Stimulated activated CD8-positive, alpha-beta memory T cell treated with anti-CD3 and anti-CD28 coated beads, Interleukin-4, amount 100 ng/mL, for 24 hours (primary cell): Measurements from ENCODE around the gene ANKRD44.

Experiments used
- DNase-seq: peaks from one replicate; pipeline ENCODE4 v3.0.0-alpha.2; 2020; ENCODE audit warnings: low read depth

Gene ANKRD44

GRCh38 chr2:197176522-197176921 lies 134.1 kb downstream of the ANKRD44 start:
- no peak for DNase-seq

GRCh38 chr2:197174539-197175094 lies 136.0 kb downstream of the ANKRD44 start:
- DNase-seq = no peak

GRCh38 chr2:197171582-197171981 lies 139.0 kb downstream of the ANKRD44 start:
- no peak for DNase-seq

GRCh38 chr2:197170208-197170607 lies 140.4 kb downstream of the ANKRD44 start:
- no peak for DNase-seq

GRCh38 chr2:197168705-197169104 lies 141.9 kb downstream of the ANKRD44 start:
- peak; percentile 45 for DNase-seq

- no peak for DNase-seq
Measured at GRCh38 chr2:197167608-197168314, 142.8 kb downstream of the ANKRD44 start.

GRCh38 chr2:197165020-197165419 lies 145.6 kb downstream of the ANKRD44 start:
- no peak for DNase-seq

- no peak for DNase-seq
Measured at GRCh38 chr2:197164141-197164754, 146.3 kb downstream of the ANKRD44 start.

GRCh38 chr2:197163712-197164140 lies 146.9 kb downstream of the ANKRD44 start:
- DNase-seq = no peak

GRCh38 chr2:197161774-197162173 lies 148.8 kb downstream of the ANKRD44 start:
- no peak for DNase-seq

GRCh38 chr2:197159661-197160211 lies 150.8 kb downstream of the ANKRD44 start:
- DNase-seq = peak; percentile 12

- no peak for DNase-seq
Measured at GRCh38 chr2:197158591-197159550, 151.7 kb downstream of the ANKRD44 start.

- DNase-seq = no peak
Measured at GRCh38 chr2:197157879-197158537, 152.6 kb downstream of the ANKRD44 start.

GRCh38 chr2:197156771-197157170 lies 153.8 kb downstream of the ANKRD44 start:
- DNase-seq = no peak

- DNase-seq = no peak
Measured at GRCh38 chr2:197152451-197153228, 157.9 kb downstream of the ANKRD44 start.

- no peak for DNase-seq
Measured at GRCh38 chr2:197149546-197149945, 161.0 kb downstream of the ANKRD44 start.

GRCh38 chr2:197148401-197148800 lies 162.2 kb downstream of the ANKRD44 start:
- no peak for DNase-seq

GRCh38 chr2:197147942-197148341 lies 162.6 kb downstream of the ANKRD44 start:
- DNase-seq = no peak

- DNase-seq = no peak
Measured at GRCh38 chr2:197146995-197147394, 163.6 kb downstream of the ANKRD44 start.

GRCh38 chr2:197145471-197146056 lies 165.0 kb downstream of the ANKRD44 start:
- DNase-seq = no peak
